HepG2 (cell line): ENCODE data around the gene GPD1. TPM values are rescaled to one million over a fixed set of nuclear protein-coding genes. Genes with fewer than 3 reads are reported as not detected.

Source experiments
- BHLHE40 ChIP-seq: IDR thresholded peaks from 2 replicates; pipeline ENCODE4 v1.6.1; 2011; ENCODE audit warnings: low read length, improper control_type of control experiment
- ELF4 ChIP-seq: sonication (generic); formaldehyde crosslinking; IDR thresholded peaks from 2 replicates; pipeline ENCODE4 v1.5.0; 2020; ENCODE audit warnings: missing genetic modification reagents, mild to moderate bottlenecking, moderate library complexity, borderline replicate concordance
- HOXA3 ChIP-seq: sonication (generic); formaldehyde crosslinking; IDR thresholded peaks from 2 replicates; pipeline ENCODE4 v1.5.0; 2020; ENCODE audit warnings: missing genetic modification reagents
- NR2F6 ChIP-seq, 2 experiments: IDR thresholded peaks; 2 replicates each; pipeline ENCODE4 v1.6.1; 2016; ENCODE audit warnings: antibody characterized with exemption in 1 of 2, mild to moderate bottlenecking in 1 of 2
- RNF2 ChIP-seq: fragments of 450-650 bp; conservative IDR thresholded peaks from 2 replicates; pipeline ENCODE4 v1.6.1; 2016; ENCODE audit warnings: low read depth
- SRF ChIP-seq: IDR thresholded peaks from 2 replicates; pipeline ENCODE4 v1.6.1; 2011; ENCODE audit warnings: mild to moderate bottlenecking, low read depth, low read length, moderate library complexity
- SSRP1 ChIP-seq: IDR thresholded peaks from 2 replicates; pipeline ENCODE4 v1.6.1; 2016; ENCODE audit warnings: control low read depth
- ZBTB42 ChIP-seq: sonication (generic); formaldehyde crosslinking; IDR thresholded peaks from 2 replicates; pipeline ENCODE4 v1.5.0; 2020; ENCODE audit warnings: mild to moderate bottlenecking, missing genetic modification reagents
- ZNF367 ChIP-seq: sonication (generic); formaldehyde crosslinking; IDR thresholded peaks from 2 replicates; pipeline ENCODE4 v1.4.0; 2020; ENCODE audit warnings: missing genetic modification reagents, borderline replicate concordance
- ZNF747 ChIP-seq: sonication (generic); formaldehyde crosslinking; IDR thresholded peaks from 2 replicates; pipeline ENCODE4 v1.8.1; 2023; ENCODE audit warnings: missing genetic modification reagents, mild to moderate bottlenecking, borderline replicate concordance
- ZNF749 ChIP-seq: sonication (generic); formaldehyde crosslinking; IDR thresholded peaks from 2 replicates; pipeline ENCODE4 v1.8.0; 2022; ENCODE audit warnings: mild to moderate bottlenecking, missing genetic modification reagents, moderate library complexity, borderline replicate concordance
- ZNF790 ChIP-seq: sonication (generic); formaldehyde crosslinking; IDR thresholded peaks from 2 replicates; pipeline ENCODE4 v1.8.0; 2022; ENCODE audit warnings: missing genetic modification reagents, mild to moderate bottlenecking, borderline replicate concordance
- ZSCAN21 ChIP-seq: sonication (generic); formaldehyde crosslinking; IDR thresholded peaks from 2 replicates; pipeline ENCODE4 v1.8.0; 2022; ENCODE audit warnings: mild to moderate bottlenecking, missing genetic modification reagents, moderate library complexity, borderline replicate concordance
- polyA plus RNA-seq, 8 experiments: library from polyadenylated mRNA; depleted of rRNA in 3 of 8; stranded (reverse) in 7 of 8; unstranded in 1 of 8; fragments of >200 nt; fragmentation: Illumina TruSeq in 4 of 8; extraction: Trizol in 4 of 8; gene quantifications; 2 replicates each; pipeline versions ENCODE4 v1.2.1 to v1.2.3, GENCODE V29; 2011 to 2016; ENCODE audit warnings: low read depth in 4 of 8, missing spikeins in 1 of 8, mixed read lengths in 1 of 8; ENCODE audit not compliant: insufficient read depth in 1 of 8
- total RNA-seq, 5 experiments: library from RNA; depleted of rRNA; stranded (reverse); fragments of >200 nt; fragmentation: Illumina TruSeq; extraction: Trizol; gene quantifications; 2 replicates each; pipeline ENCODE4 v1.2.3, GENCODE V29; 2016; ENCODE audit warnings: low read depth in 1 of 5
- TF ChIP-seq, protein P1 (sequence below): sonication (generic); formaldehyde crosslinking; IDR thresholded peaks from 2 replicates; pipeline ENCODE4 v1.5.0; 2020; ENCODE audit warnings: mild to moderate bottlenecking, missing genetic modification reagents
- TF ChIP-seq, protein P2 (sequence below): sonication (generic); formaldehyde crosslinking; IDR thresholded peaks from 2 replicates; pipeline ENCODE4 v1.9.0; 2022; ENCODE audit warnings: low read depth, missing genetic modification reagents
- TF ChIP-seq, protein P3 (sequence below): sonication (generic); formaldehyde crosslinking; IDR thresholded peaks from 2 replicates; pipeline ENCODE4 v1.4.0; 2020; ENCODE audit warnings: mild to moderate bottlenecking, missing genetic modification reagents, borderline replicate concordance

GPD1 gene
- total and polyA plus RNA-seq, 2 of the 13 experiments (the other 11 are each of a cell fraction or from before 2014, with no cell fraction given) = 3.7 to 30.6 TPM

DNA sequence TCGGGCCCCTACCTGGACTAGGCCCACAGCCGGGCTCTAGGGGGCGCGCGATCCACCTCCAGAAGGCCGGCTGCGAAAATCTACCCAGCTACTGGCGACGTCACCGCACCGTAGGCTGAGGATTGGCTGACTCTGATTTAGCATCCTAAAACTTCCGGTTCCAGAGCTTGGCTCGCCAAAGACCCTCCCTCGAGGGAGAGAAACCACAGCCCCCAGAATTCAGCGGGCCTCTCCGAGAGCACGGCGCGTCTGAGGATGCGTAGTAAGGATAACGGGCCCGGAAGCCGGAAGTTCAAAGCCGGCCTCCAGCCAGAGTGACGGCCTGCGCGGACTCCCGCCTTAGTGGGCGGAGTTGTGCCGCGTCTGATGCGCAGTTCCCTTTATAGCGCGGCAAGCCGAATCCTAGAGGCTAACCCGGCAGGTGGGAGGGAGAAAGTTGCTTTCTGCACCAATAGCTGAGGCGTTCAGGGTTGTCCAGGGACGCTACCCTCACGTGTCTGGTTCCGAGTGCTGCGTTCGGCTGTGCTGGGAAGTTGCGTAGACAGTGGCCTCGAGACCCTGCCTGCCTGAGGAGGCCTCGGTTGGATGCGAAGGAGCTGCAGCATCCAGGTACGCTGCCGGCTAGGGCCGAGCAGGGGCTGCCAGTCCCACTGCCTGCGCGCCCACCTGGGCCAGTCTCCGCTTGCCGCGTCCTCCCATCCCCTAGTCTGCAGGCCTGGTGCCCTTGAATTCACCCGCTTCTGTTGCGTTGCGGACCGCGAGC, 8.1 kb downstream of the GPD1 start, which contains the start of gene COX14 (continued):
- TF ChIP-seq ZNF790 (CRISPR knock-in tag) (0 out of 2 replicates have a peak, but pooled peaks have one; percentile 46), ZSCAN21 (CRISPR knock-in tag) (peak; percentile 77; the same call in 1 of the 2 replicates), ZBTB42 (CRISPR knock-in tag) (no peak), ZNF367 (CRISPR knock-in tag) (peak; percentile 85; the same call in 1 of the 2 replicates), BHLHE40 (peak; percentile 92), ZNF749 (CRISPR knock-in tag) (peak; percentile 67; the same call in 1 of the 2 replicates), SSRP1 (no peak), RNF2 (peak; percentile 77; the same call in 1 of the 2 replicates), ZNF747 (peak; percentile 77; the same call in 1 of the 2 replicates), SRF (peak; percentile 63; the same call in 1 of the 2 replicates), HOXA3 (CRISPR knock-in tag) (peak; percentile 77), NR2F6 (IDR thresholded peaks at IDR 0.05) (no peak), NR2F6 (CRISPR knock-in tag; IDR thresholded peaks at IDR 0.05) (no peak), ELF4 (CRISPR knock-in tag) (peak; percentile 94)
- TF ChIP-seq, protein P1, sequence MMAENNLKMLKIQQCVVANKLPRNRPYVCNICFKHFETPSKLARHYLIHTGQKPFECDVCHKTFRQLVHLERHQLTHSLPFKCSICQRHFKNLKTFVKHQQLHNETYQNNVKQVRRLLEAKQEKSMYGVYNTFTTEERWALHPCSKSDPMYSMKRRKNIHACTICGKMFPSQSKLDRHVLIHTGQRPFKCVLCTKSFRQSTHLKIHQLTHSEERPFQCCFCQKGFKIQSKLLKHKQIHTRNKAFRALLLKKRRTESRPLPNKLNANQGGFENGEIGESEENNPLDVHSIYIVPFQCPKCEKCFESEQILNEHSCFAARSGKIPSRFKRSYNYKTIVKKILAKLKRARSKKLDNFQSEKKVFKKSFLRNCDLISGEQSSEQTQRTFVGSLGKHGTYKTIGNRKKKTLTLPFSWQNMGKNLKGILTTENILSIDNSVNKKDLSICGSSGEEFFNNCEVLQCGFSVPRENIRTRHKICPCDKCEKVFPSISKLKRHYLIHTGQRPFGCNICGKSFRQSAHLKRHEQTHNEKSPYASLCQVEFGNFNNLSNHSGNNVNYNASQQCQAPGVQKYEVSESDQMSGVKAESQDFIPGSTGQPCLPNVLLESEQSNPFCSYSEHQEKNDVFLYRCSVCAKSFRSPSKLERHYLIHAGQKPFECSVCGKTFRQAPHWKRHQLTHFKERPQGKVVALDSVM (CRISPR knock-in tag) = peak; percentile 11; the same call in 1 of the 2 replicates
- TF ChIP-seq, protein P2, sequence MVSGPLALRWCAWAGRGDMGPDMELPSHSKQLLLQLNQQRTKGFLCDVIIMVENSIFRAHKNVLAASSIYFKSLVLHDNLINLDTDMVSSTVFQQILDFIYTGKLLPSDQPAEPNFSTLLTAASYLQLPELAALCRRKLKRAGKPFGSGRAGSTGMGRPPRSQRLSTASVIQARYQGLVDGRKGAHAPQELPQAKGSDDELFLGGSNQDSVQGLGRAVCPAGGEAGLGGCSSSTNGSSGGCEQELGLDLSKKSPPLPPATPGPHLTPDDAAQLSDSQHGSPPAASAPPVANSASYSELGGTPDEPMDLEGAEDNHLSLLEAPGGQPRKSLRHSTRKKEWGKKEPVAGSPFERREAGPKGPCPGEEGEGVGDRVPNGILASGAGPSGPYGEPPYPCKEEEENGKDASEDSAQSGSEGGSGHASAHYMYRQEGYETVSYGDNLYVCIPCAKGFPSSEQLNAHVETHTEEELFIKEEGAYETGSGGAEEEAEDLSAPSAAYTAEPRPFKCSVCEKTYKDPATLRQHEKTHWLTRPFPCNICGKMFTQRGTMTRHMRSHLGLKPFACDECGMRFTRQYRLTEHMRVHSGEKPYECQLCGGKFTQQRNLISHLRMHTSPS (CRISPR knock-in tag) = peak; percentile 66; the same call in 1 of the 2 replicates
- TF ChIP-seq, protein P3, sequence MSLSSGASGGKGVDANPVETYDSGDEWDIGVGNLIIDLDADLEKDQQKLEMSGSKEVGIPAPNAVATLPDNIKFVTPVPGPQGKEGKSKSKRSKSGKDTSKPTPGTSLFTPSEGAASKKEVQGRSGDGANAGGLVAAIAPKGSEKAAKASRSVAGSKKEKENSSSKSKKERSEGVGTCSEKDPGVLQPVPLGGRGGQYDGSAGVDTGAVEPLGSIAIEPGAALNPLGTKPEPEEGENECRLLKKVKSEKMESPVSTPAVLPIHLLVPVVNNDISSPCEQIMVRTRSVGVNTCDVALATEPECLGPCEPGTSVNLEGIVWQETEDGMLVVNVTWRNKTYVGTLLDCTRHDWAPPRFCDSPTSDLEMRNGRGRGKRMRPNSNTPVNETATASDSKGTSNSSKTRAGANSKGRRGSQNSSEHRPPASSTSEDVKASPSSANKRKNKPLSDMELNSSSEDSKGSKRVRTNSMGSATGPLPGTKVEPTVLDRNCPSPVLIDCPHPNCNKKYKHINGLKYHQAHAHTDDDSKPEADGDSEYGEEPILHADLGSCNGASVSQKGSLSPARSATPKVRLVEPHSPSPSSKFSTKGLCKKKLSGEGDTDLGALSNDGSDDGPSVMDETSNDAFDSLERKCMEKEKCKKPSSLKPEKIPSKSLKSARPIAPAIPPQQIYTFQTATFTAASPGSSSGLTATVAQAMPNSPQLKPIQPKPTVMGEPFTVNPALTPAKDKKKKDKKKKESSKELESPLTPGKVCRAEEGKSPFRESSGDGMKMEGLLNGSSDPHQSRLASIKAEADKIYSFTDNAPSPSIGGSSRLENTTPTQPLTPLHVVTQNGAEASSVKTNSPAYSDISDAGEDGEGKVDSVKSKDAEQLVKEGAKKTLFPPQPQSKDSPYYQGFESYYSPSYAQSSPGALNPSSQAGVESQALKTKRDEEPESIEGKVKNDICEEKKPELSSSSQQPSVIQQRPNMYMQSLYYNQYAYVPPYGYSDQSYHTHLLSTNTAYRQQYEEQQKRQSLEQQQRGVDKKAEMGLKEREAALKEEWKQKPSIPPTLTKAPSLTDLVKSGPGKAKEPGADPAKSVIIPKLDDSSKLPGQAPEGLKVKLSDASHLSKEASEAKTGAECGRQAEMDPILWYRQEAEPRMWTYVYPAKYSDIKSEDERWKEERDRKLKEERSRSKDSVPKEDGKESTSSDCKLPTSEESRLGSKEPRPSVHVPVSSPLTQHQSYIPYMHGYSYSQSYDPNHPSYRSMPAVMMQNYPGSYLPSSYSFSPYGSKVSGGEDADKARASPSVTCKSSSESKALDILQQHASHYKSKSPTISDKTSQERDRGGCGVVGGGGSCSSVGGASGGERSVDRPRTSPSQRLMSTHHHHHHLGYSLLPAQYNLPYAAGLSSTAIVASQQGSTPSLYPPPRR (CRISPR knock-in tag) = 0 out of 2 replicates have a peak, but pooled peaks have one; percentile 34
